H9 (cell line): ENCODE results near the gene RASA4. TPM values are rescaled to one million over a fixed set of nuclear protein-coding genes. Genes with fewer than 3 reads are reported as not detected.
"Not testable (repeated sequence)": the region's sequence is repeated elsewhere in the genome, so short reads cannot be mapped to it uniquely, and the experiment has no call there.

ENCODE experiments used
- DNase-seq: peaks from one replicate; pipeline ENCODE4 v3.0.0-alpha.2; 2017
- H2AFZ ChIP-seq: one replicate; pipeline ENCODE4 v1.6.1; 2013; ENCODE audit warnings: mild to moderate bottlenecking, low read length, control low read depth, moderate library complexity
- H2AK5ac ChIP-seq: 2 replicates; pipeline ENCODE4 v1.6.1; 2013; ENCODE audit warnings: low read length, control low read depth, mixed read lengths; ENCODE audit not compliant: insufficient read length
- H2BK120ac ChIP-seq: one replicate; pipeline ENCODE4 v1.6.1; 2013; ENCODE audit warnings: low read depth, mild to moderate bottlenecking, low read length, control low read depth, inconsistent platforms; ENCODE audit not compliant: poor library complexity, severe bottlenecking
- H2BK12ac ChIP-seq: 2 replicates; pipeline ENCODE4 v1.6.1; 2013; ENCODE audit warnings: low read length, control low read depth, mixed read lengths, low read depth; ENCODE audit not compliant: insufficient read length
- H2BK15ac ChIP-seq: 2 replicates; pipeline ENCODE4 v1.6.1; 2013; ENCODE audit warnings: low read depth, low read length, control low read depth
- H2BK20ac ChIP-seq: one replicate; pipeline ENCODE4 v1.6.1; 2013; ENCODE audit warnings: low read depth, mild to moderate bottlenecking, low read length, control low read depth, inconsistent platforms; ENCODE audit not compliant: poor library complexity, severe bottlenecking
- H2BK5ac ChIP-seq: 2 replicates; pipeline ENCODE4 v1.6.1; 2013; ENCODE audit warnings: low read length, control low read depth, mixed read lengths; ENCODE audit not compliant: insufficient read length
- H3K14ac ChIP-seq: 2 replicates; pipeline ENCODE4 v1.6.1; 2013; ENCODE audit warnings: low read length, control low read depth; ENCODE audit not compliant: insufficient read depth
- H3K18ac ChIP-seq: 2 replicates; pipeline ENCODE4 v1.6.1; 2013; ENCODE audit warnings: low read depth, mild to moderate bottlenecking, mixed read lengths, low read length, control low read depth; ENCODE audit not compliant: insufficient read length
- H3K23ac ChIP-seq: 2 replicates; pipeline ENCODE4 v1.6.1; 2013; ENCODE audit warnings: low read length, control low read depth, mixed read lengths, low read depth; ENCODE audit not compliant: insufficient read length
- H3K23me2 ChIP-seq: 2 replicates; pipeline ENCODE4 v1.6.1; 2013; ENCODE audit warnings: low read depth, mild to moderate bottlenecking, mixed read lengths, low read length, control low read depth; ENCODE audit not compliant: insufficient read length, poor library complexity, severe bottlenecking
- H3K27ac ChIP-seq: 2 replicates; pipeline ENCODE4 v1.5.1; 2013; ENCODE audit warnings: low read length, control low read depth, mixed read lengths, low read depth; ENCODE audit not compliant: insufficient read length
- H3K27me3 ChIP-seq: 2 replicates; pipeline ENCODE4 v1.6.1; 2013; ENCODE audit warnings: low read length, control low read depth, inconsistent platforms; ENCODE audit not compliant: insufficient read depth
- H3K4ac ChIP-seq: 2 replicates; pipeline ENCODE4 v1.6.1; 2013; ENCODE audit warnings: low read depth, mild to moderate bottlenecking, control low read depth, inconsistent platforms, low read length, moderate library complexity
- H3K4me1 ChIP-seq: 2 replicates; pipeline ENCODE4 v1.6.1; 2013; ENCODE audit warnings: low read length, control low read depth, inconsistent platforms; ENCODE audit not compliant: insufficient read depth
- H3K4me2 ChIP-seq: 2 replicates; pipeline ENCODE4 v1.6.1; 2013; ENCODE audit warnings: low read length, control low read depth, mixed read lengths; ENCODE audit not compliant: insufficient read length, insufficient read depth
- H3K56ac ChIP-seq: 2 replicates; pipeline ENCODE4 v1.6.1; 2013; ENCODE audit warnings: low read depth, mild to moderate bottlenecking, mixed read lengths, low read length, control low read depth; ENCODE audit not compliant: insufficient read length
- H3K79me1 ChIP-seq: 2 replicates; pipeline ENCODE4 v1.6.1; 2013; ENCODE audit warnings: low read depth, mild to moderate bottlenecking, moderate library complexity, low read length, control low read depth, inconsistent platforms; ENCODE audit not compliant: insufficient read depth, poor library complexity, severe bottlenecking
- H3K79me2 ChIP-seq: 2 replicates; pipeline ENCODE4 v1.6.1; 2013; ENCODE audit warnings: low read length, control low read depth, inconsistent platforms; ENCODE audit not compliant: insufficient read depth
- H3K9ac ChIP-seq: 2 replicates; pipeline ENCODE4 v1.6.1; 2013; ENCODE audit warnings: low read length, control low read depth, mixed read lengths; ENCODE audit not compliant: insufficient read length; ENCODE audit errors: extremely low read depth
- H3K9me3 ChIP-seq: one replicate; pipeline ENCODE4 v1.6.1; 2013; ENCODE audit warnings: low read depth, low read length, inconsistent platforms; ENCODE audit not compliant: control insufficient read depth
- H3T11ph ChIP-seq: one replicate; pipeline ENCODE4 v1.6.1; 2013; ENCODE audit warnings: mild to moderate bottlenecking, low read length, control low read depth, inconsistent platforms
- H4K20me1 ChIP-seq: one replicate; pipeline ENCODE4 v1.6.1; 2013; ENCODE audit not compliant: control insufficient read depth, insufficient read length, insufficient read depth
- H4K5ac ChIP-seq: 2 replicates; pipeline ENCODE4 v1.6.1; 2013; ENCODE audit warnings: low read depth, mild to moderate bottlenecking, mixed read lengths, low read length, control low read depth; ENCODE audit not compliant: insufficient read length
- H4K8ac ChIP-seq: replicated peaks from 2 replicates; pipeline ENCODE4 v1.6.1; 2013; ENCODE audit warnings: low read length, control low read depth, mixed read lengths, low read depth; ENCODE audit not compliant: insufficient read length
- H4K91ac ChIP-seq: 2 replicates; pipeline ENCODE4 v1.6.1; 2013; ENCODE audit warnings: low read depth, mild to moderate bottlenecking, moderate library complexity, mixed read lengths, low read length, control low read depth; ENCODE audit not compliant: insufficient read length
- H3K27ac Mint-ChIP-seq, 3 experiments: 2 replicates in 2 of 3; 3 replicates in 1 of 3; pipeline ENCODE4 v1.8.0; 2020 to 2021; ENCODE audit warnings: mixed read lengths in 3 of 3, mild to moderate bottlenecking in 1 of 3, moderate library complexity in 1 of 3
- H3K27me3 Mint-ChIP-seq: 2 replicates; pipeline ENCODE4 v1.8.0; 2021; ENCODE audit warnings: low read depth, mild to moderate bottlenecking, moderate library complexity, mixed read lengths
- H3K36me3 Mint-ChIP-seq, 3 experiments: 2 replicates in 2 of 3; 3 replicates in 1 of 3; pipeline ENCODE4 v1.8.0; 2020 to 2021; ENCODE audit warnings: low read depth in 3 of 3, mixed read lengths in 3 of 3; ENCODE audit not compliant: insufficient read depth in 1 of 3
- H3K4me1 Mint-ChIP-seq, 2 experiments: 2 replicates each; pipeline ENCODE4 v1.8.0; 2020; ENCODE audit warnings: mixed read lengths in 2 of 2
- H3K4me3 Mint-ChIP-seq, 2 experiments: 2 replicates in 1 of 2; 3 replicates in 1 of 2; pipeline ENCODE4 v1.8.0; 2020 to 2021; ENCODE audit warnings: mild to moderate bottlenecking in 2 of 2, mixed read lengths in 2 of 2, moderate library complexity in 1 of 2
- H3K9me3 Mint-ChIP-seq, 2 experiments: 2 replicates in 1 of 2; 3 replicates in 1 of 2; pipeline ENCODE4 v1.8.0; 2020; ENCODE audit warnings: mild to moderate bottlenecking in 2 of 2, mixed read lengths in 2 of 2, moderate library complexity in 1 of 2
- WGBS: extraction: QIAGEN DNeasy Blood & Tissue Kit; methylation state at CpG from one replicate; pipeline ENCODE4 v1.1.7; 2013; ENCODE audit warnings: missing lambda C conversion rate, low lambda C conversion rate, mixed read lengths; ENCODE audit not compliant: insufficient read length; ENCODE audit errors: extremely low coverage; 5-methylcytosine and 5-hydroxymethylcytosine counted together
- total RNA-seq: library from RNA; stranded (reverse); gene quantifications from 2 replicates; pipeline ENCODE4 v1.2.1, GENCODE V29; 2021

Gene RASA4
- total RNA-seq, 1 experiment from 2014 or later: 10.0 TPM

DNA sequence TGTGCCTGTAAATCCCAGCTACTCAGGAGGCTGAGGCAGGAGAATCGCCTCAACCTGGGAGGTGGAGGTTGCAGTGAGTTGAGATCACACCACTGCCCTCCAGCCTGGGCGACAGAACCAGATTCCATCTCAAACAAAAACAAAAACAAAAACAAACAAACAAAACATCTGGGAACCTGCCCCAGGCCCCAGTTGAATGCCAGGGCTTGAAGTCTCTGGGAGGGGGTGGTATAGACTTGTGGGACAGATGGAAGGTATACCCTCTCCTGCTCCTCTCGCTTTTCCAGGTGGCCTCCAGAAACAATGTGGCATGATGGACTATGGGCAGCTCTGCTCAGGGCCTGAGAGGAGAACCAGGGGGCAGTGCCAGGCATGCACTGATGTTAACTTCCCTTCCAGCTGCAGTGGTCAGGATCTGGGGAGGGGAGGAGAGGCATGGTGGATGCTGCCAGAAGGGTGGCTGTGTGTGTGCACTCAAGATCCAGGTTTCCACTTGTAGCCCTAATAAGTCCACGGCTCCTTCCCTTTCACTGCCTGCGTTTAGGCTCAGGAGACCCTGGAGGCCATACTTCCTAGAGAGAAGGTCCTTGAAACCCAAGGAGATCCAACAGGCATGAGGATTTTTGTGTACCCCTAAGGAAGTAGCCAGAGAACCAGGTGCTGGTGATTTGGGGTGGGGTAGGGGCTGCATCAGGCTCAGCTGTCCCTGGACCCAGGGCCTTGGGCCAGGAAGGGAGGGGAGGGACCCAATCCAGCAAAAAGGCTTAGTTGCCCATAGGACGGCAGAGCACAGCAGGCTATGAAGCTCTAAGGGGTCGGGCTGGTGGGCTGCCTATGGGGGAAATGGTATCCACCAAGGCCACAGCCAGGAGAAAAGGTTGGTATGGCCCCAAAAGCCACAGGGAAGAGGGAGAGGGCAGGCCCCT, 39.0 kb downstream of the RASA4 start:
- H3K36me3 Mint-ChIP-seq, H3K4me3 Mint-ChIP-seq, H3K14ac ChIP-seq, H3K23ac ChIP-seq, H2BK20ac ChIP-seq, H3K9me3 ChIP-seq, H3K4me1 ChIP-seq, H3K79me2 ChIP-seq, H3K9ac ChIP-seq, H2AFZ ChIP-seq, H3K27ac Mint-ChIP-seq, H3K9me3 Mint-ChIP-seq, H3K4me2 ChIP-seq, H2BK12ac ChIP-seq, H2AK5ac ChIP-seq, H4K20me1 ChIP-seq, H3K79me1 ChIP-seq, H3K23me2 ChIP-seq, H3K4ac ChIP-seq, H4K91ac ChIP-seq, H2BK120ac ChIP-seq, H4K8ac ChIP-seq, H3K18ac ChIP-seq, H3K27me3 ChIP-seq, H2BK15ac ChIP-seq, H3K27me3 Mint-ChIP-seq, H4K5ac ChIP-seq, H3K56ac ChIP-seq, DNase-seq, H2BK5ac ChIP-seq, H3K27ac ChIP-seq, H3T11ph ChIP-seq, H3K4me1 Mint-ChIP-seq: not testable (repeated sequence)
- no CpG with 5 or more reads among the region's 7 CpGs for WGBS

DNA sequence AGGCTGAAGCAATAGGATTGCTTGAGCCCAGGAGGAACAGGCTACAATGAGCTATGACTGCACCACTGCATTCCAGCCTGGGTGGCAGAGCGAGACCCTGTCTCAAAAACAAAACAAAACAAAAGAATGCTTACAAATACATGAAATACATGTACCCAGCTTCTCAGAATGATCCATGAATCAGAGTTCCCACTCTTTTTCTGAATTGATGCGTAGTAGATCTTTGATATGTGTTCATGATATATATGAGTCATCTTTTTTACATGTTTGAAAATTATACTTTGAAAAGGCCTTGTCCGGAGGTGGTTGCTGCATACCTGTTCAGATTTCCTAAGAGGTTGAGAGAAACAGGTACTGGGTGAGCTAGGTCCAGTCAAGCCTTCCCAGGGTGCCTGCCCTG, 40.2 kb downstream of the RASA4 start:
- H4K5ac ChIP-seq, H3K27ac ChIP-seq, H3K56ac ChIP-seq, H3K4me1 Mint-ChIP-seq, H3K14ac ChIP-seq, H2BK120ac ChIP-seq, H3K23me2 ChIP-seq, H3K4me1 ChIP-seq, H2BK15ac ChIP-seq, H2AK5ac ChIP-seq, H3K27ac Mint-ChIP-seq, H3K36me3 Mint-ChIP-seq, H3K9ac ChIP-seq, H3K4me2 ChIP-seq, DNase-seq, H3K79me1 ChIP-seq, H4K91ac ChIP-seq, H3T11ph ChIP-seq, H3K9me3 Mint-ChIP-seq, H3K27me3 Mint-ChIP-seq, H4K20me1 ChIP-seq, H3K27me3 ChIP-seq, H4K8ac ChIP-seq, H2BK12ac ChIP-seq, H2AFZ ChIP-seq, H2BK20ac ChIP-seq, H3K79me2 ChIP-seq, H3K4ac ChIP-seq, H3K23ac ChIP-seq, H3K18ac ChIP-seq, H2BK5ac ChIP-seq, H3K4me3 Mint-ChIP-seq, H3K9me3 ChIP-seq: not testable (repeated sequence)
- no CpG with 5 or more reads among the region's 3 CpGs for WGBS
